ENCODE measurements around the gene JPT2.
"Not testable (repeated sequence)": the region's sequence is repeated elsewhere in the genome, so short reads cannot be mapped to it uniquely, and the experiment has no call there.

Gene JPT2

GRCh38 chr16:1727651-1728624 is 49.9 kb downstream of the JPT2 start:
- DNase-seq (ENCODE audit: low read depth in 2 of 3, low spot score in 2 of 3): no peak

- no peak for DNase-seq (ENCODE audit: low read depth in 2 of 3, low spot score in 2 of 3)
Observed at GRCh38 chr16:1729026-1729425, 50.9 kb downstream of the JPT2 start.

- no peak for DNase-seq (ENCODE audit: low read depth in 2 of 3, low spot score in 2 of 3)
Observed at GRCh38 chr16:1729445-1729844, 51.4 kb downstream of the JPT2 start.

- DNase-seq (ENCODE audit: low read depth in 2 of 3, low spot score in 2 of 3): no peak
Observed at GRCh38 chr16:1731073-1731472, 53.0 kb downstream of the JPT2 start.

GRCh38 chr16:1731603-1732002 is 53.5 kb downstream of the JPT2 start:
- no peak for DNase-seq (ENCODE audit: low read depth in 2 of 3, low spot score in 2 of 3)

- no peak for DNase-seq (ENCODE audit: low read depth in 2 of 3, low spot score in 2 of 3)
Observed at GRCh38 chr16:1732071-1732470, 54.0 kb downstream of the JPT2 start.

GRCh38 chr16:1732551-1732987 is 54.5 kb downstream of the JPT2 start:
- DNase-seq (ENCODE audit: low read depth in 2 of 3, low spot score in 2 of 3): not testable (repeated sequence)

- no peak for DNase-seq (ENCODE audit: low read depth in 2 of 3, low spot score in 2 of 3)
Observed at GRCh38 chr16:1734123-1734522, 56.0 kb downstream of the JPT2 start.

- DNase-seq (ENCODE audit: low read depth in 2 of 3, low spot score in 2 of 3): no peak
Observed at GRCh38 chr16:1734816-1735215, 56.7 kb downstream of the JPT2 start.

- no peak for DNase-seq (ENCODE audit: low read depth in 2 of 3, low spot score in 2 of 3)
Observed at GRCh38 chr16:1740234-1740633, 62.2 kb downstream of the JPT2 start.

GRCh38 chr16:1740781-1741490 is 62.9 kb downstream of the JPT2 start:
- DNase-seq (ENCODE audit: low read depth in 2 of 3, low spot score in 2 of 3): no peak

- no peak for DNase-seq (ENCODE audit: low read depth in 2 of 3, low spot score in 2 of 3)
Observed at GRCh38 chr16:1741553-1742165, 63.6 kb downstream of the JPT2 start.

- DNase-seq (ENCODE audit: low read depth in 2 of 3, low spot score in 2 of 3): no peak
Observed at GRCh38 chr16:1743376-1744337, 65.6 kb downstream of the JPT2 start.

- no peak for DNase-seq (ENCODE audit: low read depth in 2 of 3, low spot score in 2 of 3)
Observed at GRCh38 chr16:1744338-1744840, 66.3 kb downstream of the JPT2 start.

GRCh38 chr16:1745181-1745899 is 67.3 kb downstream of the JPT2 start:
- no peak for DNase-seq (ENCODE audit: low read depth in 2 of 3, low spot score in 2 of 3)

GRCh38 chr16:1745900-1746692 is 68.0 kb downstream of the JPT2 start:
- no peak for DNase-seq (ENCODE audit: low read depth in 2 of 3, low spot score in 2 of 3)

- DNase-seq (ENCODE audit: low read depth in 2 of 3, low spot score in 2 of 3): no peak
Observed at GRCh38 chr16:1746693-1747195, 68.7 kb downstream of the JPT2 start.

- DNase-seq (ENCODE audit: low read depth in 2 of 3, low spot score in 2 of 3): no peak
Observed at GRCh38 chr16:1747934-1748333, 69.9 kb downstream of the JPT2 start.
